RWPE2 (cell line): ENCODE measurements around the gene SLC35D2.

Experiments
- ATAC-seq: fragments of 200-7000 bp; cut with Tn5 transposase; 3 replicates; pipeline ENCODE4 v1.9.1; 2021; ENCODE audit warnings: low read depth
- DNase-seq: peaks from one replicate; pipeline ENCODE4 v3.0.0-alpha.2; 2020; ENCODE audit warnings: low spot score
- H3K27ac ChIP-seq: fragments of 450-650 bp; 2 replicates; pipeline ENCODE4 v1.5.1; 2017; ENCODE audit warnings: mild to moderate bottlenecking; ENCODE audit not compliant: poor library complexity, severe bottlenecking
- H3K27me3 ChIP-seq: fragments of 250-450 bp; sonication (Bioruptor Pico); 2 replicates; pipeline ENCODE4 v1.5.1; 2021; ENCODE audit warnings: mild to moderate bottlenecking, moderate library complexity; ENCODE audit not compliant: insufficient read depth, poor library complexity, severe bottlenecking
- H3K36me3 ChIP-seq: fragments of 250-450 bp; sonication (Bioruptor Pico); 2 replicates; pipeline ENCODE4 v1.5.1; 2020; ENCODE audit warnings: low read depth, mild to moderate bottlenecking, moderate library complexity
- H3K4me1 ChIP-seq: fragments of 250-450 bp; sonication (Bioruptor Pico); 2 replicates; pipeline ENCODE4 v1.5.1; 2021; ENCODE audit warnings: mild to moderate bottlenecking, moderate library complexity; ENCODE audit not compliant: insufficient read depth, poor library complexity, severe bottlenecking
- H3K4me3 ChIP-seq: fragments of 250-450 bp; sonication (Bioruptor Pico); 2 replicates; pipeline ENCODE4 v1.5.1; 2021; ENCODE audit warnings: mild to moderate bottlenecking, moderate library complexity; ENCODE audit not compliant: severe bottlenecking
- H3K9me3 ChIP-seq: fragments of 250-450 bp; sonication (Bioruptor Pico); 2 replicates; pipeline ENCODE4 v1.5.1; 2021; ENCODE audit warnings: mild to moderate bottlenecking, moderate library complexity; ENCODE audit not compliant: severe bottlenecking
- TF ChIP-seq, protein P1 (sequence below): fragments of 450-650 bp; IDR thresholded peaks from one replicate; pipeline ENCODE4 v1.5.1; 2017; ENCODE audit warnings: mild to moderate bottlenecking, moderate library complexity; ENCODE audit not compliant: poor library complexity, severe bottlenecking

The SLC35D2 gene

DNA sequence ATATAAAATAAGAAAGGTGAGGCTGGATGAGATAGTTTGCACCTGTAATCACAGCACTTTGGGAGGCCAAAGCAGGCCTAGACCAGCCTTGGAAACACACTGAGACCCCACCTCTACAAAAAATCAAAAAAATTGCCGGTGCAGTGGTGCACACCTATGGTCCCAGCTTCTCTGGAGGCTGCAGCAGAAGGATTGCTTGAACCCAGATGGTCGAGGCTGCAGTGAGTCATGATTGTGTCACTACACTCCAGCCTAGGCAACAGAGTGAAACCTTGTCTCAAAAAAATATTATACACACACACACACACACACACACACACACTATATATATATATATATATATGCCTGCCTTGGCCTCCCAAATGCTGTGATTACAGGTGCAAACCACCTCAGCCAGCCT, 1.3 kb downstream of the SLC35D2 start:
- Histone ChIP-seq H3K27ac (no peak overlapping the region), H3K4me1 (peaks cover 14% of the 10 kb centered on the region), H3K4me3 (no peak overlapping the region), H3K9me3 (no peaks in the 10 kb centered on the region), H3K36me3 (peaks cover 22% of the 10 kb centered on the region), H3K27me3 (no peaks in the 10 kb centered on the region)
- ATAC-seq = no peak
- DNase-seq = no peak
- TF ChIP-seq, protein P1, sequence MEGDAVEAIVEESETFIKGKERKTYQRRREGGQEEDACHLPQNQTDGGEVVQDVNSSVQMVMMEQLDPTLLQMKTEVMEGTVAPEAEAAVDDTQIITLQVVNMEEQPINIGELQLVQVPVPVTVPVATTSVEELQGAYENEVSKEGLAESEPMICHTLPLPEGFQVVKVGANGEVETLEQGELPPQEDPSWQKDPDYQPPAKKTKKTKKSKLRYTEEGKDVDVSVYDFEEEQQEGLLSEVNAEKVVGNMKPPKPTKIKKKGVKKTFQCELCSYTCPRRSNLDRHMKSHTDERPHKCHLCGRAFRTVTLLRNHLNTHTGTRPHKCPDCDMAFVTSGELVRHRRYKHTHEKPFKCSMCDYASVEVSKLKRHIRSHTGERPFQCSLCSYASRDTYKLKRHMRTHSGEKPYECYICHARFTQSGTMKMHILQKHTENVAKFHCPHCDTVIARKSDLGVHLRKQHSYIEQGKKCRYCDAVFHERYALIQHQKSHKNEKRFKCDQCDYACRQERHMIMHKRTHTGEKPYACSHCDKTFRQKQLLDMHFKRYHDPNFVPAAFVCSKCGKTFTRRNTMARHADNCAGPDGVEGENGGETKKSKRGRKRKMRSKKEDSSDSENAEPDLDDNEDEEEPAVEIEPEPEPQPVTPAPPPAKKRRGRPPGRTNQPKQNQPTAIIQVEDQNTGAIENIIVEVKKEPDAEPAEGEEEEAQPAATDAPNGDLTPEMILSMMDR = no peak

- peaks cover 16% of the 10 kb centered on the region for H3K4me1 ChIP-seq
- peaks cover 17% of the 10 kb centered on the region for H3K36me3 ChIP-seq
- no peak for DNase-seq
- TF ChIP-seq, protein P1 = no peak
- ATAC-seq = no peak
- H3K27me3 ChIP-seq = no peaks in the 10 kb centered on the region
- no peak overlapping the region for H3K4me3 ChIP-seq
- H3K27ac ChIP-seq = no peak overlapping the region
- H3K9me3 ChIP-seq = no peaks in the 10 kb centered on the region
Observed at GRCh38 chr9:96381696-96382095, 1.8 kb downstream of the SLC35D2 start.

- peaks cover 16% of the 10 kb centered on the region for H3K4me1 ChIP-seq
- H3K36me3 ChIP-seq = peaks cover 12% of the 10 kb centered on the region
- H3K9me3 ChIP-seq = no peaks in the 10 kb centered on the region
- DNase-seq (no peak), ATAC-seq (no peak)
- no peak overlapping the region for H3K4me3 ChIP-seq
- H3K27ac ChIP-seq = no peak overlapping the region
- H3K27me3 ChIP-seq = no peaks in the 10 kb centered on the region
- TF ChIP-seq, protein P1 = no peak
Observed at GRCh38 chr9:96381125-96381524, 2.4 kb downstream of the SLC35D2 start.

GRCh38 chr9:96379461-96379860, 4.0 kb downstream of the SLC35D2 start:
- no peaks in the 10 kb centered on the region for H3K36me3 ChIP-seq
- peaks cover 16% of the 10 kb centered on the region for H3K4me1 ChIP-seq
- H3K4me3 ChIP-seq = no peak overlapping the region
- DNase-seq (no peak), ATAC-seq (no peak)
- H3K27ac ChIP-seq = no peak overlapping the region
- TF ChIP-seq, protein P1 = no peak
- H3K9me3 ChIP-seq = no peaks in the 10 kb centered on the region
- H3K27me3 ChIP-seq = no peaks in the 10 kb centered on the region

GRCh38 chr9:96378187-96378586, 5.3 kb downstream of the SLC35D2 start:
- no peaks in the 10 kb centered on the region for H3K27me3 ChIP-seq
- ATAC-seq = no peak
- no peaks in the 10 kb centered on the region for H3K9me3 ChIP-seq
- peaks cover 13% of the 10 kb centered on the region for H3K4me1 ChIP-seq
- H3K36me3 ChIP-seq = no peaks in the 10 kb centered on the region
- no peak overlapping the region for H3K27ac ChIP-seq
- no peak overlapping the region for H3K4me3 ChIP-seq
- TF ChIP-seq, protein P1 = no peak
- no peak for DNase-seq
